Measurements from ENCODE around the gene E2F3. TPM values are rescaled to one million over a fixed set of nuclear protein-coding genes. Genes with fewer than 3 reads are reported as not detected.
A peak's percentile ranks its signal among the peaks of the same experiment; 100 is the strongest.

Gene E2F3
- total and polyA plus RNA-seq, 10 of the 15 experiments (the other 5 are each of a cell fraction or from before 2014, with no cell fraction given), result 5.1 to 16.8 (median 10.6) TPM

DNA sequence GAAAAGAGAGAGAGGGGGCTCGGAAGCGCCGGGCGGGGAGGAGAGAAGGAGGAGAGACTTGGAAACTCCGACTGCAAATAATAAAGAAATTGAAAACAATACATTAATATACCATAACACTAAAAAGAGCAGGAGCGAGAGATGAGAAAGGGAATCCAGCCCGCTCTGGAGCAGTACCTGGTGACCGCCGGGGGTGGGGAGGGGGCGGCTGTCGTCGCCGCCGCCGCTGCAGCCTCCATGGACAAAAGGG, 338 bp downstream of the E2F3 start (continued):
- TF ChIP-seq GABPA (IDR thresholded peaks at IDR 0.05; ENCODE audit: low read depth), result 0 out of 2 replicates have a peak, but pooled peaks have one; percentile 31
- TF ChIP-seq PML (IDR thresholded peaks at IDR 0.05; ENCODE audit: low read length), result no peak
- TF ChIP-seq SUZ12 (IDR thresholded peaks at IDR 0.05; ENCODE audit: unreplicated experiment), result no peak
- TF ChIP-seq MYC (IDR thresholded peaks at IDR 0.05; ENCODE audit: insufficient read depth, insufficient read length, insufficient replicate concordance, low read length, severe bottlenecking), result no peak

DNA sequence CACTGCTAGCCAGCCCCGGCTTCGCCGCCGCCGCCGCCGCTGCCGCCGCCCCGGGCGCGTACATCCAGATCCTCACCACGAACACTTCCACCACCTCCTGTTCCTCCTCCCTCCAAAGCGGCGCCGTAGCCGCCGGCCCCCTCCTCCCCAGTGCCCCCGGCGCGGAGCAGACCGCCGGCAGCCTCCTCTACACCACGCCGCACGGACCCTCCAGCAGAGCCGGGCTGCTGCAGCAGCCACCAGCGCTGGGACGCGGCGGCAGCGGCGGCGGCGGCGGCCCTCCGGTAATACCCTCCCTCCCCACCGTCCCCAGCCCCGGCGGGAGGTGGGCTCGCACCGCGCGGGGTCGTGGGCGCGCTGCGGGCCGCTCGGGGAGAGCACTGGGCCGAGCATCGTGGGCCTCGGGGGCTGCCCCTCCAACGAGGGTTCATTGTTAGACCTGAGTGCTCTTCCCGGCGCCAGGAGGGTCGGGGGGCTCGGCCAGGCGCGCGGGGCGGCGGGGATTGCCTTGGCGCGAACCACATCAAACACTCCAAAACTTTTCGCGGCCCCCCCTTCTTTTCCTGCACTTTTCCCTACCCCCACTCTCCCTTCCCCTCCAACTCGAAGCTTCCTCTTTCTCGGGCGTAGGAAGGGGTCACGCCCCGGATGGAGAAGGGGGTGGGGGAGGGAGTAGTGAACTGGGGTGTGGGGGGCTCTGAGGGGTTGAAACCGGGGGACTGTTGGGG, 827 bp downstream of the E2F3 start:
- Histone ChIP-seq H3K4me2 (ENCODE audit: control insufficient read depth, insufficient read depth) (peak overlapping the region; percentile 50; the same call in 1 of the 2 replicates), H3K79me2 (ENCODE audit: control insufficient read depth, insufficient read depth, low read length) (peaks cover 54% of the 10 kb centered on the region), H2AFZ (ENCODE audit: control insufficient read depth, low read depth, low read length) (no peak overlapping the region), H3K9me3 (replicated peaks; ENCODE audit: control insufficient read depth, insufficient read depth, low read length) (no peaks in the 10 kb centered on the region; the same call in 2 of the 3 replicates), H4K20me1 (ENCODE audit: control insufficient read depth, insufficient read depth) (no peaks in the 10 kb centered on the region), H3K4me1 (ENCODE audit: control insufficient read depth, insufficient read depth, low read length) (peaks cover 1% of the 10 kb centered on the region), H3K4me3 (peak overlapping the region; percentile 82), H3K27ac (ENCODE audit: control insufficient read depth, insufficient read depth) (peak overlapping the region; percentile 77), H3K27me3 (replicated peaks in 1 of 2; ENCODE audit: control insufficient read depth in 2 of 2, insufficient read depth in 2 of 2, low read length in 1 of 2) (no peaks in the 10 kb centered on the region), H3K36me3 (ENCODE audit: control insufficient read depth in 2 of 2, insufficient read depth in 2 of 2, low read length in 1 of 2) (no peaks in the 10 kb centered on the region), H3K9ac (ENCODE audit: control insufficient read depth, insufficient read depth, low read length) (peak overlapping the region; percentile 89)
- ChIA-PET CTCF (interaction anchor here (1.0 kb wide), 1 partner anchor 113 kb away, joined by 4 read pairs; no protein-coding TSS in a partner anchor), SMC1A (ENCODE audit: uncharacterized antibody, unreplicated experiment) (interaction anchor here (0.6 to 1.0 kb wide), 4 partner anchors 36 to 223 kb away, joined by 3 read pairs; partner anchors contain the start of gene CDKAL1), POLR2A (interaction anchor here (0.6 to 1.9 kb wide), 9 partner anchors 36 to 202 kb away, joined by 3 to 9 read pairs (median 3); no protein-coding TSS in a partner anchor), RAD21 (ENCODE audit: unreplicated experiment) (interaction anchor here (1.2 to 1.4 kb wide), 3 partner anchors 36 to 125 kb away, joined by 3 to 6 read pairs (median 5); no protein-coding TSS in a partner anchor)
- DNase-seq (ENCODE audit: low read depth, low spot score) (no peak), FAIRE-seq (no peak), ATAC-seq (peak; percentile 9)
- BruUV-seq (replicated peaks), result no TSS peak
- WGBS (ENCODE audit: insufficient coverage, insufficient replicate concordance, low lambda C conversion rate, missing lambda C conversion rate), result 3% methylated on average over 21 of the region's 73 CpGs
- intact Hi-C loops (cut with micrococcal nuclease; ENCODE audit: unreplicated experiment) (loop anchor here (5.0 kb wide), 1 partner anchor 190 kb away; the partner anchor contains the start of gene MBOAT1), in situ Hi-C loops (cut with MboI) (no loop called here)
- TF ChIP-seq LARP7 (IDR thresholded peaks at IDR 0.05), result peak; percentile 67
- TF ChIP-seq FOXM1 (IDR thresholded peaks at IDR 0.05; ENCODE audit: low read depth, low read length), result no peak
- no peak for TF ChIP-seq SUPT20H (IDR thresholded peaks at IDR 0.05; ENCODE audit: borderline replicate concordance, control insufficient read depth, low read depth, low read length)
- no peak for TF ChIP-seq ZZZ3 (IDR thresholded peaks at IDR 0.05; ENCODE audit: control insufficient read depth, insufficient read length, low read depth)
- TF ChIP-seq, protein P1, sequence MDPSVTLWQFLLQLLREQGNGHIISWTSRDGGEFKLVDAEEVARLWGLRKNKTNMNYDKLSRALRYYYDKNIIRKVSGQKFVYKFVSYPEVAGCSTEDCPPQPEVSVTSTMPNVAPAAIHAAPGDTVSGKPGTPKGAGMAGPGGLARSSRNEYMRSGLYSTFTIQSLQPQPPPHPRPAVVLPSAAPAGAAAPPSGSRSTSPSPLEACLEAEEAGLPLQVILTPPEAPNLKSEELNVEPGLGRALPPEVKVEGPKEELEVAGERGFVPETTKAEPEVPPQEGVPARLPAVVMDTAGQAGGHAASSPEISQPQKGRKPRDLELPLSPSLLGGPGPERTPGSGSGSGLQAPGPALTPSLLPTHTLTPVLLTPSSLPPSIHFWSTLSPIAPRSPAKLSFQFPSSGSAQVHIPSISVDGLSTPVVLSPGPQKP (IDR thresholded peaks at IDR 0.05; ENCODE audit: low read depth, low read length), result no peak
- TF ChIP-seq GABPA (IDR thresholded peaks at IDR 0.05; ENCODE audit: low read depth), result peak; percentile 60; the same call in 1 of the 2 replicates
- peak; percentile 44 for TF ChIP-seq CREB1 (IDR thresholded peaks at IDR 0.05; ENCODE audit: low read depth)
- TF ChIP-seq TAF1 (IDR thresholded peaks at IDR 0.05; ENCODE audit: borderline replicate concordance, low read depth, low read length), result 0 out of 2 replicates have a peak, but pooled peaks have one; percentile 31
- TF ChIP-seq WRNIP1 (IDR thresholded peaks at IDR 0.05; ENCODE audit: borderline replicate concordance, low read depth, low read length), result no peak
- TF ChIP-seq IKZF2 (IDR thresholded peaks at IDR 0.05), result peak; percentile 82 to 84
- peak; percentile 69; the same call in 1 of the 2 replicates for TF ChIP-seq IKZF1 (conservative IDR thresholded peaks at IDR 0.05)
- peak; percentile 19; the same call in 1 of the 2 replicates for TF ChIP-seq SPI1 (IDR thresholded peaks at IDR 0.05; ENCODE audit: borderline replicate concordance, insufficient read depth, low read depth, low read length)
- TF ChIP-seq, protein P2, sequence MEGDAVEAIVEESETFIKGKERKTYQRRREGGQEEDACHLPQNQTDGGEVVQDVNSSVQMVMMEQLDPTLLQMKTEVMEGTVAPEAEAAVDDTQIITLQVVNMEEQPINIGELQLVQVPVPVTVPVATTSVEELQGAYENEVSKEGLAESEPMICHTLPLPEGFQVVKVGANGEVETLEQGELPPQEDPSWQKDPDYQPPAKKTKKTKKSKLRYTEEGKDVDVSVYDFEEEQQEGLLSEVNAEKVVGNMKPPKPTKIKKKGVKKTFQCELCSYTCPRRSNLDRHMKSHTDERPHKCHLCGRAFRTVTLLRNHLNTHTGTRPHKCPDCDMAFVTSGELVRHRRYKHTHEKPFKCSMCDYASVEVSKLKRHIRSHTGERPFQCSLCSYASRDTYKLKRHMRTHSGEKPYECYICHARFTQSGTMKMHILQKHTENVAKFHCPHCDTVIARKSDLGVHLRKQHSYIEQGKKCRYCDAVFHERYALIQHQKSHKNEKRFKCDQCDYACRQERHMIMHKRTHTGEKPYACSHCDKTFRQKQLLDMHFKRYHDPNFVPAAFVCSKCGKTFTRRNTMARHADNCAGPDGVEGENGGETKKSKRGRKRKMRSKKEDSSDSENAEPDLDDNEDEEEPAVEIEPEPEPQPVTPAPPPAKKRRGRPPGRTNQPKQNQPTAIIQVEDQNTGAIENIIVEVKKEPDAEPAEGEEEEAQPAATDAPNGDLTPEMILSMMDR (IDR thresholded peaks at IDR 0.05 in 2 of 3, conservative IDR thresholded peaks at IDR 0.05 in 1 of 3; ENCODE audit: control insufficient read depth in 2 of 3, extremely low read depth in 1 of 3, insufficient read depth in 1 of 3, low read depth in 3 of 3, low read length in 3 of 3), result no peak
- TF ChIP-seq EED (IDR thresholded peaks at IDR 0.05; ENCODE audit: low read depth), result peak; percentile 58
- peak; percentile 79 for TF ChIP-seq BACH1 (IDR thresholded peaks at IDR 0.05; ENCODE audit: borderline replicate concordance)
